HT-29 (cell line): ENCODE measurements around the gene FAM72B. TPM values are rescaled to one million over a fixed set of nuclear protein-coding genes. Genes with fewer than 3 reads are reported as not detected.
"Not testable (repeated sequence)": the region's sequence is repeated elsewhere in the genome, so short reads cannot be mapped to it uniquely, and the experiment has no call there.

Experiments used
- DNase-seq: peaks from one replicate; pipeline ENCODE4 v3.0.0-alpha.2; 2015; ENCODE audit warnings: low spot score
- total RNA-seq: library from RNA; depleted of rRNA; stranded (reverse); fragments of >200 nt; shearing (Covaris generic); gene quantifications from 2 replicates; pipeline ENCODE4 v1.2.3, GENCODE V29; 2014; rRNA removed

Gene FAM72B
- total RNA-seq, 1 experiment from 2014 or later: 1.0 TPM

GRCh38 chr1:121152788-121153187 lies 31.4 kb downstream of the FAM72B start:
- not testable (repeated sequence) for DNase-seq

DNA sequence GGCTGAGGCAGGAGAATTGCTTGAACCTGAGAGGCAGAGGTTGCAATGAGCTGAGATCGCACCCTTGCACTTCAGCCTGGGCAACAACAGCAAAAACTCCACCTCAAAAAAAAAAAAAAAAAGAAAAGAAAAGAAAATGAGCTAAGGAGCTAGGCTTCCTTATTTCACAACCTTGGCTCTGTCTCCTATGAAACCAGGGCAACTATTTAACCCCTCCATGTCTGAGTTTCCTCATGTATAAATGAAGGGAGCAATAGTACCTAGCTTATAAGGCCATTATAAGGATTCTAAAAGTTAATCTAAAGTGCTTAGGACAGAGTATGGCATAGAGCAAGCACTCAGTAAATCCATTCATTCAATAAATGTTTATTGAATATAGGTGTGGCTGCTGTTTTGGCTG lies 32.8 kb downstream of the FAM72B start:
- not testable (repeated sequence) for DNase-seq

GRCh38 chr1:121148489-121149190 lies 35.5 kb downstream of the FAM72B start:
- not testable (repeated sequence) for DNase-seq

DNA sequence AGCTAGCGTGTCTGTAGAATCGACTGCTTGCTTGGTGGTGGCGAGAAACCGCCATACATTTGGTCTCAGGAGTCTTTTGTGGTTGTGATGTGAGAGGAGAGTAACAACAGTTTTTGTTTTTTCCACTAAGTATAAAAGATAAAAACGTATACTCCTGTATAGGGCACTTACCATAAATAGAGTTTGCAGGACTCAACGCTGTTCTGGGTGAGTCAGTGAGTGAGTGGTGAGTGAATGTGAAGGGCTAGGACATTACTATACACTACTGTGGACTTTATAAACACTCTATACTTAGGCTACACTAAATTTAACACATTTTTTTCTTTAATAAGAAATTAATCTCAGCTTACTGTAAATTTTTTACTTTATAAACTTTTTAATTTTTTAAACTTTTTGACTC lies 43.7 kb downstream of the FAM72B start:
- not testable (repeated sequence) for DNase-seq

DNA sequence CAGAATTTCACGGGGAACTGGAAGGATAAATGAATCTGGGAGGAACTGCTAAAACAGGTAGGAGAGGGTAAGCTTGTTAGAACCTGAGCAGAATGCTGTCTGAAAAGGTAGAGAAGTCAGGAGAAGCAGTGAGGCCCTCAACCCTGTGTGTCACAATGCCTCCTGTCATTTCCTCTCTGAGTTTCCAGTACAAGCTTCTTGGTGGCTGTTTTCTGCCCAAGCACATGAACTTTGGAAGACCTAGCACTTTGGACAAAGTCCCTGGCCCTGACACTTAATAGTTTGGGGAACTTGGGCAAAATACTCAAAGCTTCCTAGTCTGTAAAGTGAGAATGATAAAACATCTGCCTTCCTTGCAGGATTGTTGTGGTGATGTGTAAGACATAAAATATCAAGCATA lies 52.6 kb downstream of the FAM72B start:
- DNase-seq: not testable (repeated sequence)

GRCh38 chr1:121118480-121118824 lies 65.7 kb downstream of the FAM72B start:
- DNase-seq: not testable (repeated sequence)

Other genes with a start within 250 kb of the FAM72B start
- gene SRGAP2C, start 635 bp upstream of the FAM72B start, total RNA-seq: 2.3 and 4.7 TPM in 2 replicates